Thyroid gland (tissue), 4 donors: ENCODE data around the gene MCM10.

Experiments used
- POLR2A ChIP-seq, 2 donors: fragments of 450-650 bp; IDR thresholded peaks; one replicate each; pipeline ENCODE4 v1.6.1; 2017; ENCODE audit warnings: antibody characterized with exemption in 2 of 2, mild to moderate bottlenecking in 2 of 2, moderate library complexity in 1 of 2
- TF ChIP-seq, protein P1 (sequence below), 6 experiments: fragments of 200-600 bp in 3 of 6; fragments of 450-650 bp in 3 of 6; sonication (generic) in 3 of 6; IDR thresholded peaks; one replicate each; pipeline ENCODE4 v1.5.1; 2016 to 2019; ENCODE audit warnings: antibody characterized with exemption in 6 of 6, mild to moderate bottlenecking in 2 of 6, inconsistent platforms in 1 of 6, moderate library complexity in 1 of 6

DNA sequence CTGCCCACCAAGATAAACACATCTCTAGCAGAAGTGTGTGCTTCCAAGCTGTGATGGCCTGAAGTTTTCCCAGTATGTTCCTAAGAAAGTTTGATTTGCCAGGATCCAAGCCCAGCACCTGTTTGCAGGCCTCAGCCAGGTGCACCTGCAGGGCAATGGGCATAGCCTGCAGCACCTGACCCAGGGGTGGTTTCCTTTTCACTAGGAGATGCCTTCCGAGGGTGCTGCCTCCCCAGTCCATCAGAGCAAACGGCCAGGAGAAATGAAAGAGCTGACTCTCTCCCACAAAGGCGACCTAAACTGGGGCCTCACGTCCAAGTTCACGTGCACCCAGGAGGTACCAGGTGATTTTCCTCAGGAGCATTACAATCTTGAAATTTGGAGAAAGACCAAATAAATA is 65.7 kb downstream of the MCM10 start:
- TF ChIP-seq, protein P1, sequence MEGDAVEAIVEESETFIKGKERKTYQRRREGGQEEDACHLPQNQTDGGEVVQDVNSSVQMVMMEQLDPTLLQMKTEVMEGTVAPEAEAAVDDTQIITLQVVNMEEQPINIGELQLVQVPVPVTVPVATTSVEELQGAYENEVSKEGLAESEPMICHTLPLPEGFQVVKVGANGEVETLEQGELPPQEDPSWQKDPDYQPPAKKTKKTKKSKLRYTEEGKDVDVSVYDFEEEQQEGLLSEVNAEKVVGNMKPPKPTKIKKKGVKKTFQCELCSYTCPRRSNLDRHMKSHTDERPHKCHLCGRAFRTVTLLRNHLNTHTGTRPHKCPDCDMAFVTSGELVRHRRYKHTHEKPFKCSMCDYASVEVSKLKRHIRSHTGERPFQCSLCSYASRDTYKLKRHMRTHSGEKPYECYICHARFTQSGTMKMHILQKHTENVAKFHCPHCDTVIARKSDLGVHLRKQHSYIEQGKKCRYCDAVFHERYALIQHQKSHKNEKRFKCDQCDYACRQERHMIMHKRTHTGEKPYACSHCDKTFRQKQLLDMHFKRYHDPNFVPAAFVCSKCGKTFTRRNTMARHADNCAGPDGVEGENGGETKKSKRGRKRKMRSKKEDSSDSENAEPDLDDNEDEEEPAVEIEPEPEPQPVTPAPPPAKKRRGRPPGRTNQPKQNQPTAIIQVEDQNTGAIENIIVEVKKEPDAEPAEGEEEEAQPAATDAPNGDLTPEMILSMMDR (IDR thresholded peaks at IDR 0.05) = no peak
- no peak for TF ChIP-seq POLR2A (IDR thresholded peaks at IDR 0.05)
